ENCODE measurements around the gene NEU3. TPM values are rescaled to one million over a fixed set of nuclear protein-coding genes. Genes with fewer than 3 reads are reported as not detected.

The NEU3 gene
- total and polyA plus RNA-seq, 2 of the 4 experiments (the other 2 are of a cell fraction) = 5.5 to 10.6 TPM

DNA sequence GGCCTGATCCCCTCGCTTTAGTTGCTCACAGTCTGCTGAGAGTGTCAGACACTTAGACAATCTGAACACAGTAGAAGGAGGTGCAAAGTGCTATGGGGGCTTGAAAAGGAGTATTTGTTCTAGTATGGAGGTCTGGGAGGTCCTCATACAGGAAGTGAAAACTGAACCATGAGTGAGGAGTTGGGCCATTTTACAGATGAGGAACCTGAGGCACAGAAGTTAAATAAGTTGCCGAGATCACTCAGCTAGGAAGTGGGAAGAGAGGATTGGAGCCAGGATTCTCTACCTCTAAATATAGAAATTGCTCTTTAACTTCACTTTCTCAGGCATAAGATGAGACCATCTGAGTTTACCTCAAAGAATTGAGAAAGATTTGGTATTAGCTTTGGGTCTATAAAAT lies 4.0 kb upstream of the NEU3 start:
- Histone ChIP-seq H3K4me1 (ENCODE audit: control insufficient read depth, insufficient read depth, low read length) (no peaks in the 10 kb centered on the region), H4K5ac (ENCODE audit: low read depth, low read length) (no peak overlapping the region), H3K27me3 (ENCODE audit: control insufficient read depth, insufficient read depth, low read length) (no peaks in the 10 kb centered on the region), H3K9me3 (ENCODE audit: control insufficient read depth, insufficient read depth, low read length) (no peaks in the 10 kb centered on the region), H3K14ac (replicated peaks; ENCODE audit: low read depth, low read length) (no peak overlapping the region), H3K27ac (ENCODE audit: insufficient read depth, low read length) (no peak overlapping the region), H3K79me1 (ENCODE audit: low read depth in 1 of 2, low read length in 2 of 2) (peaks cover 2 to 8% of the 10 kb centered on the region in 2 experiments; a peak in 3 of 4 replicates), H3K9me1 (ENCODE audit: insufficient read depth, low read length) (peaks cover 5% of the 10 kb centered on the region; the same call in 1 of the 2 replicates), H3K4ac (ENCODE audit: low read depth, low read length) (no peak overlapping the region), H4K91ac (ENCODE audit: insufficient read depth, low read depth, low read length) (no peak overlapping the region), H3K36me3 (ENCODE audit: control insufficient read depth, insufficient read depth, low read length) (no peaks in the 10 kb centered on the region), H4K20me1 (ENCODE audit: insufficient read depth, low read length) (no peaks in the 10 kb centered on the region), H3K18ac (ENCODE audit: low read depth, low read length) (no peak overlapping the region), H2AK9ac (replicated peaks; ENCODE audit: low read depth, low read length, poor library complexity) (no peak overlapping the region), H3K9ac (ENCODE audit: low read depth, low read length) (no peak overlapping the region), H4K8ac (ENCODE audit: low read depth in 2 of 2, low read length in 2 of 2) (no peak overlapping the region), H2BK15ac (ENCODE audit: low read depth, low read length) (no peak overlapping the region), H3K56ac (ENCODE audit: extremely low read depth, insufficient read depth, low read length) (no peak overlapping the region), H2BK5ac (ENCODE audit: low read depth, low read length, poor library complexity, severe bottlenecking) (no peak overlapping the region), H3K4me3 (ENCODE audit: insufficient read depth, low read depth, low read length) (no peak overlapping the region), H2BK120ac (ENCODE audit: low read depth, low read length) (no peak overlapping the region), H2AFZ (replicated peaks; ENCODE audit: low read length, poor library complexity) (no peak overlapping the region), H3K4me2 (ENCODE audit: low read depth, low read length) (no peak overlapping the region), H2BK20ac (ENCODE audit: low read depth, low read length) (no peak overlapping the region), H3K23ac (ENCODE audit: low read depth, low read length) (no peak overlapping the region), H2AK5ac (ENCODE audit: low read depth, low read length) (no peak overlapping the region)
- CTCF ChIA-PET = no interaction called here
- dilution Hi-C loops (cut with HindIII; ENCODE audit: low sequenced_read_pairs, unreplicated experiment) (no loop called here), intact Hi-C loops (cut with micrococcal nuclease) (no loop called here), in situ Hi-C loops (cut with MboI; ENCODE audit: low sequenced_read_pairs) (no loop called here)
- TF ChIP-seq RCOR1 (IDR thresholded peaks at IDR 0.05; ENCODE audit: insufficient replicate concordance, low read length) (no peak), CEBPB (IDR thresholded peaks at IDR 0.05; ENCODE audit: low read depth, low read length) (no peak), BHLHE40 (IDR thresholded peaks at IDR 0.05; ENCODE audit: low read depth, low read length) (no peak), SMC3 (IDR thresholded peaks at IDR 0.05; ENCODE audit: low read depth, low read length) (no peak), MXI1 (IDR thresholded peaks at IDR 0.05; ENCODE audit: borderline replicate concordance, low read depth, low read length) (no peak), MAZ (IDR thresholded peaks at IDR 0.05; ENCODE audit: borderline replicate concordance, low read depth, low read length) (no peak), FOS (IDR thresholded peaks at IDR 0.05; ENCODE audit: low read depth, low read length) (no peak), RFX5 (IDR thresholded peaks at IDR 0.05; ENCODE audit: low read depth, low read length) (no peak)
- no TSS peak for BruUV-seq (replicated peaks)
- no peak for ATAC-seq (ENCODE audit: low read depth)
- WGBS, 2 experiments (ENCODE audit: extremely low coverage in 2 of 2, insufficient read length in 1 of 2) = no CpG with 5 or more reads among the region's 2 CpGs
- no peak for DNase-seq
- POLR2A ChIA-PET (ENCODE audit: unreplicated experiment) = no interaction called here
